Urothelium cell line (cell line): ENCODE results near the gene SYNE1.
"Not testable (repeated sequence)": the region's sequence is repeated elsewhere in the genome, so short reads cannot be mapped to it uniquely, and the experiment has no call there.

Source experiments
- DNase-seq: peaks from one replicate; pipeline ENCODE4 v3.0.0; 2011; ENCODE audit warnings: low spot score, mixed read lengths
- FAIRE-seq: peaks from 2 replicates; lab custom pipeline; 2011; peaks lifted over from hg19 to GRCh38; lab: Jason Lieb, UNC

Gene SYNE1

DNA sequence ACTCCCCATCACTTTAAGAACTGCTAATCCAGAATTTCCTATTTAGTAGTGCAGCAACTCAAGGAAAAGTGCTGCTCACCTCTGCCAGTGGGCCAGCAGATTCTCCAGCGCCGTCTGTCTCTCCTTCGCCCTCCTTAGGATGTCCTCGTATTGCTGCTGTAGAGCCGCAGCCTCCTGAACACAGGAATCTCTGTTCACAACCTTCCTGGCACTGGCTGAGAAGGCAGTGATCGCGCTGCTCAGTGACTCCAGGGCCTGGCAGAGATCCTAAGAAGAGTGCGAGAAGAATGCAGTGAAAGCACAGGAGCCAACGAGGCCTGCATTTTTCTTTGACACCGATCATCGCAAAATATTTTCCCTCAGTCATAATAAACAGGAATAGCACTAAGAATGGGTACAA, 209.0 kb downstream of the SYNE1 start:
- DNase-seq = no peak
- no peak for FAIRE-seq

DNA sequence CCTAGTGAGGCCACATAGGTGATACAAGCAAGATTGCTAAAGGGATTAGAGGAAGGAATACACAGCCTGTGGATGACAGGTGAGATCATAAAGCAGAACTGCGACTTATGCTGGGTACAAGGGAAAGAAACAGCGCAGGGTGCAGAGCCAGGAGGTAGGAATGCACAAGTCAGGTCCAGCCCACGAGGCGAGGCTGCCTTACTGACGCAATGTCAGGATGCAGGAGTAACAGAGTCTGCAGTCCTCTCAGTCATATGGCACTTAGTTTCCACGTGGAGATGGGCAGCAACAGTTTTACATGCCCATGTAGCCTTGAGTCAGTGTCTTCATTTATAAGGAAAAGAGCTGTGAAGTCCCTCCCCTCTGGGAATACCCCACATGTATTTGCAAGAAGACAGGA, 210.9 kb downstream of the SYNE1 start:
- DNase-seq = no peak
- no peak for FAIRE-seq

DNA sequence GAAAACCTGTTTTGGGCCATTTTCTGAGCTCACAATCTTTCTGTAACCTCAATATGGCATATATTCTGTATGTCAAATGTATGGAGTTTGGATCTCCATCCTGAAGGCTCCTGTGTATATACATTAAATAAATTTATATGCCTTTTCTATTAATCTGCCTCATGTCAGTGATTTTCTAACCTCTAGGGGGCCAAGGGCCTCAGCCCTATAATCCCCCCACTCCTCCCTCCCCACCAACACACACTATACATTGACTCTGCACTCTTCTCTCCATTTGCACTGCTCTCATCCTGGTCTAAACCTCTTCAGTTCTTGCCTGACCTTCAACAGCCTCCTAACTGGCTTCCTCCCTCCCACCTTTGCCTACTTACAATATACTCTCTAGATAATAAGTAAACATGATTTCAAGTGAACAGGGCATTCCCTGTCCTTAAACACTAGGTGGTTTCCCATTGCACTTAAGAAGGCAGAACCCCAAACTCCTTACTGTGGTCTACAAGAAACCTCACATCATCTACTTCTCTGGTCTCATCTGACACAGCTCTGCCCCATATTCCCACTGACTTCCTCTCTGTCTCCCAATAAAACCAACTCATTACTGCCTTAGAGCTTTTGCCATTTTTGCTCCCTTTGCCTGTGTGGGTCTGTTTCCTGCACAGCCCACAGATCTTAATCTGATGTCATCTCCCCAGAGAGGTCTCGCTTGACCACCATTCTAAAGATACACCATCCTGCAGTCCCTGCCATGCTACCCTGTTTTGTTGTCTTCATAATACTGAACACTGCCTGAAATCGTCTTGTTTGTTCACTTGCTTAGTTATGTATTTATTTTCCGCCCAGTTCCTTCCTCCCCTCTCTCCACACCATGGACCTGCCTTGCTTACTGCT, 213.7 kb downstream of the SYNE1 start:
- FAIRE-seq = no peak

DNA sequence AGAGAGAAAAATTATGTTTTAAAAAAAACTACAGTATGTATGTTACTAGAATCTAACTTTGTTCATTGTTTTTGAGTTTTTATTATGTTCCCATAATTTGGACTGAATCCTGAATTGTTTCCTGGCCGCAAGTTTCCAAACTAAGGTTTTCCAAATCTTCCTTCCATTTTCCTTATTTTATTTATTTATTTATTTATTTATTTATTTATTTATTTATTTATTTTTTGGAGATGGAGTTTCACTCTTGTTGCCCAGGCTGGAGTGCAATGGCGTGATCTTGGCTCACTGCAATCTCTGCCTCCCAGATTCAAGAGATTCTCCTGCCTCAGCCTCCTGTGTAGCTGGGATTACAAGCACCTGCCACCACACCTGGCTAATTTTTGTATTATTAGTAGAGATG, 215.7 kb downstream of the SYNE1 start:
- FAIRE-seq, DNase-seq: not testable (repeated sequence)

More for the DNA sequence above, 213.7 kb downstream of the SYNE1 start:
- DNase-seq = no peak

DNA sequence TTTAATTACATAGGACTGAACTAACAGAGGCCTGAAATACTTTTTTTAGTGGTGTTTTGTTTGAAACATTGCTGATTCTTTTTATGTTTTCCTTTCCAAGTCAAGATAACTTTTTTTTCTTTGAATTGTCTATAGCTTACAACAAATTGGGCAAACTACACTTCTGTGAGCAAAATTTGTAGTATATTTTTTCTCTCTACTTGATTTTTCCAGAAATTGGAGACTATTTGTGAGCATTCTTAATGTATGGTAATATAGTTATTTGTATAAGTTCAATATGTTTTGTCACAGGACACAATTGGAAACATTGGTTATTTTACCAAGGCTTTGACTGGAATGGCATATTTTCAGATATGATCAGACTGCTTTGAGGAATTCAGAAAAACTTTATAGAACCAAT, 216.5 kb downstream of the SYNE1 start:
- DNase-seq = no peak
- FAIRE-seq = no peak

DNA sequence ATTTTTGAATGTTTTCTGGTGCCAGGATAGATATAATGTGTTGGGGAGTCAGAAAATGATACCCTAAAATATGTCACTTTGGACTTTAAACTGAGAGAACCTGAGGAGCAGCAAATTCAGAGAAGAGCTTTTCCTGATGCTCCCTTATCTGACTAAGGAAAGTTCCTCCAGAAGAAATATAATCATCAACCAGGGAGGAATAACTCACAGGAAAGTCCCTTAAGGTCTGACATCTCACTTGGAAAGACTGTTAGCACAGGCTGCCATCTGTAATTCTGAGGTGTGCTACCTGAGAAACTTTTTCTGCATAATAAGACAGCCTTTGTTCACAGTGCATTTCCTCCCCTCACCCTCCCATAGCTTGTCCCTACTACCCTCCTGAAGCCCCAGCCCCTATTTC, 218.6 kb downstream of the SYNE1 start:
- DNase-seq (no peak), FAIRE-seq (no peak)

GRCh38 chr6:152416652-152417051, 220.5 kb downstream of the SYNE1 start:
- DNase-seq (no peak), FAIRE-seq (no peak)

- FAIRE-seq (no peak), DNase-seq (no peak)
These were observed 232.1 kb downstream of the SYNE1 start for GRCh38 chr6:152404936-152405595.

DNA sequence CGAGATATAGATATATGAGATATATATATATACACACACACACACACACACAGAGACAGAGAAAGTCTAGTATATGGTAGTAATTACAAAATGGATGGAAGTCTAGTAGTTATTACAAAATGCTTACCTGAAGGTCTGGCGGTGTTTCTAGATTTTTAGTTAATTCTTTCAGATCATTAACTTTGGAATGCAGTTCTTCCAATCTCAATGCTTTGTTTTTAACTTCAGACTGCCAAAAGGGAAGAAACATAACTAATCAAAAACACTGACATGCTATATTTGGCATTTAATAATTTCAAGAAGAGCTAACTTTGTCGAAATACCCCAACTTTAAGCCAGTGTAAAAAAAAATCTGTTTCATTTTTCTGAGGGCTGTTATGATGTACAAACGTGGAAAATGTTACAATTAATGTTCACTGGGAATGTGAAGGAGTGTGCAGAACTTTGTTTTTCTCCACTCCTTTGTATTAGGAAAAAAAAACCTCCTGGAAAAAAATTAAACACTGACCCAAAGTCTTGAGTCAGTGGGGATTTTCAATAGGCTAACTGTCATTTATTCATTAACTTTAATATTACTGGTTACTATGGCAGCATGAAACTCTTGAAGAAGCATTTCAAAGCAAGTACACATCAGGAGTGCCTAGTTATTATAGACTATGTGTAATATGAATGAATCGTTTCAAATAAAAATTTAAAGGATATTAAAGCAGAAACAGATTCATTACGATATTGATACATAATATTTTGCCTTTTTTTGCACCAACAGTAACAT, 232.9 kb downstream of the SYNE1 start:
- FAIRE-seq = no peak
- DNase-seq = no peak

GRCh38 chr6:152402791-152403190, 234.4 kb downstream of the SYNE1 start:
- DNase-seq (no peak), FAIRE-seq (no peak)

DNA sequence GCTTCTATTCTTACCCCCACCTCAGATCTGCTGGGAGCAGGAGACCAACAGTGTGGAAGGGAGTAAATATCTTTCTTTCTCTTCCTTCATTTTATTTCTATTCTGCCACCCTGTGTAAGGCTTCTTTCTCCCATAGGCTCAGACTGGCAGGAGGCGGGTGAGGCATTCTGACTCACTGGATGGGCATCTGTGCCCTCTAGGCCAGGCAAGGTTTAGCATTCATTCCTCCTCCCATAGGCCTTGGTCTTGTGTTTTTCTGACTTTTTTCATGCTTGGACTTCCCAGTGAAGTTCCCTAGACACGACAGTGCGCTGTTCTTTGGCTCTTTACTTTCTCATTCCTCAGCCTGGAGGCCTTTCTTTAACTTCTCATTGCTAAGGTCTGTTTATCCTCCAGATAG, 235.2 kb downstream of the SYNE1 start:
- FAIRE-seq = no peak
- DNase-seq = peak; percentile 76

- FAIRE-seq (no peak), DNase-seq (no peak)
These were observed 237.8 kb downstream of the SYNE1 start for GRCh38 chr6:152399399-152399798.

DNA sequence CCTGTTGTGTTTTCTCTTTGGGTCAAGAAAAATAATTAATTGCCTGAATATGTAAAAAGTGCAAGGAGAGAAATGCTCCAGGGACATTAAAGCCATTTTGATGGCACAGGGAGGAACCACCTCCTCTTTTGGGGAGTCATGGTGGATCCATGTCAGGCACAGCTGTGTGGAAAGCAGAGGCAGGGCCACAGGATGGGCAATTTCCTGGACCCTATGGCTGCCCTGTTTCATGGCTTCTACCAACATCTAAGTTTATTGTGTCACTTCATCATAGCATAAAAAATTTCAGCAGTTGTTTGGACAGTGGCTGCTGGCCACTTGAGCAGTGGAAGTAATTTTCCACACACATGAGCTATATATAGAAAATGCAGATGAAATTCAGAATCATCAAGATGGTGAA, 238.2 kb downstream of the SYNE1 start:
- no peak for DNase-seq
- FAIRE-seq = no peak

- no peak for DNase-seq
These were observed 238.8 kb downstream of the SYNE1 start for GRCh38 chr6:152398316-152398715.

GRCh38 chr6:152394303-152394702, 242.9 kb downstream of the SYNE1 start:
- FAIRE-seq (no peak), DNase-seq (no peak)

More at GRCh38 chr6:152398316-152398715, 238.8 kb downstream of the SYNE1 start:
- FAIRE-seq = no peak

DNA sequence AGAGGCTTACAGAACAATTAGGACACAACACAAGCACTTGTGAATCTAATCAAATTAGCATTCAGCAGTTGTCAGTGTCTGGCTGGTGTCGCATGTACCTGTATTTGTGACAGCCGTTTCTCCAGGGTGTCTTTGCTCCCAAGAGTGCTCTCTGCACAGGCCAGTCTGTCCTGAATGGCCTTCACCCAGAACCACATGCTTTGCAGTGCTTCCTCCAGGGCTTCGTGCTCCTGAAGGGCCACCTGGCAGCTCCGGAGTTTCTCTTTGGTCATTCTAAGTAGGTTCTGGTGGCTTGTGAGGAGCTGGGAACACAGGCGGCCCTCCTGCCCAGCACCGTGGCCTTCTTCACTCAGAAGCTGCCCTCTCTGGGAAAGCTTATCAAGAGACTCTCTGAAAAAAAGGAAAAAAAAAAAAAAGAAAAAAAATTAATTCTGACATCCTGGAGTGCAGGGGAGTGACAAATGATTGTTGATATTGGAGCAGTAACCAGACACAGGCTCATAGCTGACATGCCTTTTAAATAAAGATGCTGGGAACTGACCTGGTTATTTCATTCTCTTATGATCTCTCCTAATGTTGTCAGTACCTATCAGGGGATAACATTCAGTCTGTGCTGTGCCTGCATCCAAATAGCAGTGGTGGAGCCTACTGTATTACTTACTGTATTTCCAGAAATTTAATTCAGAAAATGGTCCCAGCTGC, 245.8 kb downstream of the SYNE1 start:
- FAIRE-seq (no peak), DNase-seq (no peak)

GRCh38 chr6:152387091-152387490, 250.1 kb downstream of the SYNE1 start:
- no peak for FAIRE-seq
- no peak for DNase-seq

DNA sequence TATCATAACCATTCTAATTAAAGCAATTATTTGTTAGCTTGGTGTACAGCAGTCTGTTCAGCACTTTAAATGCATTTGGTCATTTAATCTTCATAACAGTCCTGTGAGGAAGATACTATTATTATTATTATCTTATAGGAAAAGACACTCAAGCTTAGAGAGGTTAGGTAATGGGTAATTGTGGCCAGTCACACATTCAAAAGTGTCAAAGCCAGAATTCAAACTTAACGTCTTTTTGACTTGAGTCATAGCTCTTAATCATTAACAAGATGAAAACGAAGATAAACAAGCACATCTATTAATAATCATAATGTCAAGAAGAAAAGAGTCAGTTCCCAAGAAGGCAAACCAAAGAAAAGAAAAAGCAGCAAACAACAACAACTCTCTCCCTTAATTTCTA, 251.0 kb downstream of the SYNE1 start:
- DNase-seq (no peak), FAIRE-seq (no peak)

DNA sequence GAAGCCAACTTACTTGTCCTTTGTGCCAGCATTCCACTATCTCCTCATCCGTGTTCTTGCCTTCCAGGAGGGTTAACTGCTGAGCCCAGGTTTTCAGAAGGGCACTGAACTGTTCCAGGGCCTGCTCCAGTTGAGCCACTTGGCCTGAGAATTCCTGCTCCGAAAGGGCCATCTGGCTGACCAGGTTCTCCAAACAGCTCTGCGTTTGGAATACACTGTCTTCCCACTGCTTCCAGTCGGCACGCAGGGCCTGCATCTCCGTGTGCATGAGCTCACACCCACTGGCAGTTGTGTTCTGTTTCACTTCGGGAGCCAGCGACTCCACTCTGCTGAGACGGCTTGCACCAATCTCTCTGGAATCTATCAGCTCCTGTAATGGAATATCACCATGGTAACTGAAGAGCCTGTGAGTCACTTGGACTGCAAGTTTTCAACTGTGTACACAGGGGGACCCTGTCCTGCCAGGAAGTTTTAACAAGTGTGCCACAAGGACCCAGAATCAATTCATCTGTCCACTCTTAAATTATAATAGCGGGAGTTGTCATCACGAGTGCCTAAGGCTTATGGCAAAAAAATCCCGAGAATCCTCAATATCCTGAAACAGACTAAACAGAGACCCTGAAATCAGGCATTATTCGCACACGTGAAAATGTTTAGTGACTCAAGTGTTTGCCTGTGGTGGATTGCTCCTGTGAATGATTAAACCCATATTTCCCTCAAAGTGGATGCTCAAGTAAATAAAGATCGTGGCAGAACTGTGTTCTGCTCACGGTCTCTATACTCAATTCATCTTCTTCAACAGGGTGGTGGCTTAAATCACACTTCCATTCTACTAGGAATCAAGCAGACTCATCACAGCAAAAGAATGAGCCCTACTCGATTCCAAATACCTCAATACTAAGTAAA, 255.9 kb downstream of the SYNE1 start:
- FAIRE-seq = no peak
- DNase-seq = peak; percentile 81

DNA sequence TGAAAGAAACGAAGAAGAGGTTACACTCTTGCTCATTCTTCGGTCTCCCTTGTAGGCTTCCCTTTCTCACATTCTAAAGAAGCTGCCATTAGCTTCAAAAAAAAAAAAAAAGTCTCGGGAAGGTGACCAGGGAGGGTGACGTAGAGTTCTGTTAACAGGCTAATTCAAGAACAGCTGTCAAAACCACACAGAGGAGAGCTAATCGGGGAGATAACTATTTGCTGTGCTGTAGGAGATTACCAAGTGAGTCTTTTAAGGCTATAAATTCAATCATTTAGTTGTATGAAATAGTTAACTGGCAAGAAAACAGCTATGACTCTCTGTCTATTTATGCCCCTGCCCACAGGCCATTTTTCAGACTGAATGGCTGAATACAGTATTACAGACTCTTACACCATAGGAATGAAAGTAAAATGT, 256.8 kb downstream of the SYNE1 start:
- no peak for FAIRE-seq
- DNase-seq = peak; percentile 14
